GM12878 (cell line): ENCODE measurements around the gene SORCS2. TPM values are rescaled to one million over a fixed set of nuclear protein-coding genes. Genes with fewer than 3 reads are reported as not detected.

Experiments
- ATAC-seq: fragments of 200-7000 bp; cut with Tn5 transposase; 3 replicates; pipeline ENCODE4 v1.9.1; 2020; ENCODE audit warnings: mild to moderate bottlenecking, moderate library complexity
- BruUV-seq: library from RNA; stranded (reverse); fragments of 400-500 nt; replicated peaks from 2 replicates; lab custom pipeline; 2021; lab: Mats Ljungman, UMichigan
- CTCF ChIA-PET: fragments of 300-600 bp; sonication (Branson Sonifier 250); formaldehyde crosslinking; extraction: SDS; loops from one replicate; lab custom pipeline; 2021; ENCODE audit warnings: inconsistent platforms; lab: Yijun Ruan, JAX
- POLR2A ChIA-PET: fragments of 350-600 bp; formaldehyde crosslinking; extraction: SDS; loops from one replicate; lab custom pipeline; 2021; ENCODE audit warnings: inconsistent platforms; lab: Charles Lee
- RAD21 ChIA-PET: fragments of 300-600 bp; sonication (Branson Sonifier 250); formaldehyde crosslinking; loops from one replicate; lab custom pipeline; 2023; ENCODE audit warnings: antibody characterized with exemption; ENCODE audit not compliant: unreplicated experiment; lab: Charles Lee
- SMC1A ChIA-PET: fragments of 300-600 bp; sonication (Branson Sonifier 250); formaldehyde crosslinking; loops from one replicate; lab custom pipeline; 2023; ENCODE audit not compliant: unreplicated experiment, uncharacterized antibody; lab: Charles Lee
- DNase-seq: peaks from one replicate; pipeline ENCODE4 v3.0.0-alpha.2; 2011; ENCODE audit warnings: low read depth, low spot score
- FAIRE-seq: peaks from 3 replicates; lab custom pipeline; 2011; peaks lifted over from hg19 to GRCh38; lab: Jason Lieb, UNC
- H2AFZ ChIP-seq: 2 replicates; pipeline ENCODE4 v1.6.0; 2011; ENCODE audit warnings: low read depth, low read length, control low read depth; ENCODE audit not compliant: control insufficient read depth
- H3K27ac ChIP-seq: 2 replicates; pipeline ENCODE4 v1.5.1; 2011; ENCODE audit warnings: control low read depth; ENCODE audit not compliant: control insufficient read depth, insufficient read depth
- H3K27me3 ChIP-seq, 2 experiments: replicated peaks in 1 of 2; 2 replicates each; pipeline versions ENCODE4 v1.6.0 to v1.6.1; 2011; ENCODE audit warnings: low read length in 1 of 2; ENCODE audit not compliant: control insufficient read depth in 2 of 2, insufficient read depth in 2 of 2
- H3K36me3 ChIP-seq, 2 experiments: 2 replicates each; pipeline ENCODE4 v1.5.1; 2011; ENCODE audit warnings: low read length in 1 of 2; ENCODE audit not compliant: control insufficient read depth in 2 of 2, insufficient read depth in 2 of 2
- H3K4me1 ChIP-seq: 2 replicates; pipeline ENCODE4 v1.6.1; 2011; ENCODE audit warnings: mild to moderate bottlenecking, low read length, moderate library complexity, mixed read lengths; ENCODE audit not compliant: control insufficient read depth, insufficient read depth
- H3K4me2 ChIP-seq: 2 replicates; pipeline ENCODE4 v1.6.0; 2011; ENCODE audit warnings: control low read depth; ENCODE audit not compliant: control insufficient read depth, insufficient read depth
- H3K4me3 ChIP-seq: fragments of 200-600 bp; sonication (generic); 2 replicates; pipeline ENCODE4 v1.5.1; 2016
- H3K79me2 ChIP-seq: 2 replicates; pipeline ENCODE4 v1.6.0; 2011; ENCODE audit warnings: low read length; ENCODE audit not compliant: control insufficient read depth, insufficient read depth
- H3K9ac ChIP-seq: 2 replicates; pipeline ENCODE4 v1.8.0; 2011; ENCODE audit warnings: low read length, control low read depth, mixed read lengths; ENCODE audit not compliant: control insufficient read depth, insufficient read depth
- H3K9me3 ChIP-seq: replicated peaks from 3 replicates; pipeline ENCODE4 v1.5.1; 2011; ENCODE audit warnings: mild to moderate bottlenecking, low read length; ENCODE audit not compliant: control insufficient read depth, insufficient read depth
- H4K20me1 ChIP-seq: 2 replicates; pipeline ENCODE4 v1.6.0; 2011; ENCODE audit not compliant: control insufficient read depth, insufficient read depth
- EZH2 ChIP-seq: IDR thresholded peaks from 2 replicates; pipeline ENCODE4 v1.6.1; 2012; ENCODE audit warnings: low read depth, mild to moderate bottlenecking, control low read depth, inconsistent platforms, low read length, borderline replicate concordance; ENCODE audit not compliant: control insufficient read depth
- MEF2B ChIP-seq: fragments of 450-650 bp; IDR thresholded peaks from 2 replicates; pipeline ENCODE4 v1.6.1; 2018; ENCODE audit warnings: mild to moderate bottlenecking, moderate library complexity; ENCODE audit not compliant: partially characterized antibody, poor library complexity, severe bottlenecking
- TBL1XR1 ChIP-seq: IDR thresholded peaks from 2 replicates; pipeline ENCODE4 v1.6.1; 2012; ENCODE audit warnings: low read depth, low read length, improper control_type of control experiment
- WRNIP1 ChIP-seq: IDR thresholded peaks from 2 replicates; pipeline ENCODE4 v1.6.1; 2011; ENCODE audit warnings: low read depth, low read length, improper control_type of control experiment, borderline replicate concordance
- ZNF24 ChIP-seq: fragments of 450-650 bp; IDR thresholded peaks from 2 replicates; pipeline ENCODE4 v1.6.1; 2017; ENCODE audit warnings: antibody characterized with exemption, mild to moderate bottlenecking
- ZNF384 ChIP-seq: IDR thresholded peaks from 2 replicates; pipeline ENCODE4 v1.6.1; 2012; ENCODE audit warnings: low read depth, mild to moderate bottlenecking, low read length, improper control_type of control experiment, borderline replicate concordance
- ZNF622 ChIP-seq: fragments of 450-650 bp; IDR thresholded peaks from 2 replicates; pipeline ENCODE4 v1.6.1; 2017; ENCODE audit warnings: mild to moderate bottlenecking, inconsistent platforms
- WGBS: methylation state at CpG from one replicate; pipeline ENCODE4 v1.1.6; 2016; ENCODE audit warnings: low lambda C conversion rate; ENCODE audit not compliant: insufficient replicate concordance, insufficient coverage; ENCODE audit errors: missing lambda C conversion rate; 5-methylcytosine and 5-hydroxymethylcytosine counted together
- in situ Hi-C: fragments of 300-500 bp; cut with MboI; formaldehyde crosslinking; loops from 9 replicates; pipeline ENCODE4 v1.14.3; 2018; ENCODE audit warnings: mixed read lengths
- intact Hi-C: fragments of 100-400 bp; cut with micrococcal nuclease; formaldehyde crosslinking; loops from one replicate; pipeline ENCODE4 v1.14.2; 2022; ENCODE audit not compliant: unreplicated experiment
- polyA plus RNA-seq, 11 experiments: library from polyadenylated mRNA; depleted of rRNA in 4 of 11; unstranded in 6 of 11; stranded (reverse) in 5 of 11; fragments of >200 nt; fragmentation: Nextera tagmentation in 4 of 11; fragmentation: Illumina TruSeq in 1 of 11; extraction: Ambion mirVana in 4 of 11; extraction: Trizol in 1 of 11; gene quantifications; 1 replicate in 1 of 11; 2 replicates in 10 of 11; pipeline versions ENCODE4 v1.2.1 to v1.2.3, GENCODE V29; 2011 to 2016; ENCODE audit warnings: inconsistent platforms in 2 of 11, missing spikeins in 2 of 11, low read depth in 1 of 11
- total RNA-seq, 4 experiments: library from RNA; depleted of rRNA in 3 of 4; stranded (reverse); fragments of >200 nt in 3 of 4; fragmentation: Illumina TruSeq in 1 of 4; extraction: Trizol in 1 of 4; gene quantifications; 2 replicates each; pipeline versions ENCODE4 v1.2.1 to v1.2.3, GENCODE V29; 2013 to 2021
- TF ChIP-seq, protein P1 (sequence below): fragments of 450-650 bp; IDR thresholded peaks from 2 replicates; pipeline ENCODE4 v1.6.1; 2017; ENCODE audit warnings: antibody characterized with exemption, mild to moderate bottlenecking, moderate library complexity
- TF ChIP-seq, protein P2 (sequence below): fragments of 450-650 bp; IDR thresholded peaks from 2 replicates; pipeline ENCODE4 v1.6.1; 2018; ENCODE audit warnings: borderline replicate concordance, mild to moderate bottlenecking; ENCODE audit not compliant: partially characterized antibody

SORCS2 gene
- total and polyA plus RNA-seq, 10 of the 15 experiments (the other 5 are each of a cell fraction or from before 2014, with no cell fraction given) = 0.01 to 0.15 (median 0.05) TPM; not detected in 5

DNA sequence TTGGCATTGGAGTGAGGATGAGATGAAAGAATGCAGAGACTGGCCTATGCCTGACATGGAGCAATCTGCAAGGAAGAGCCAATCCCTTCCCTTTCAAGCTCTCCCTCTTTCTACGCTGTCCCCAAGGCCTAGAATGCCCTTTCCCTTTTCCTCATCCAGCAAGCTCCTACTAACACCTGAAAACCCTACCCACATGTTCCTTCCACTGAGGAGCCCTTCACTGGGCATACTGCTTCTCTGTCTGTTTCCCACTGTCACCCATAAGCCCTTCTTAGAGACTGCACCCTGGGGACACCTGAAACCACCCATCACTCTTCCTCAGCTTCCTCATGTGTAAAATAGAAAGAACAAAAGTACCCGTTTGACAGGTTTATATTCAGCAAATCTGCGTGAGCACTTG, 492.0 kb downstream of the SORCS2 start:
- no peaks in the 10 kb centered on the region for H3K4me1 ChIP-seq
- in situ Hi-C loops = no loop called here
- ATAC-seq (no peak), FAIRE-seq (no peak), DNase-seq (no peak)
- no peak overlapping the region for H3K4me3 ChIP-seq
- ChIA-PET POLR2A (no interaction called here), CTCF (no interaction called here), RAD21 (no interaction called here), SMC1A (no interaction called here)
- intact Hi-C loops = no loop called here
- no peak overlapping the region for H2AFZ ChIP-seq
- no peak for TF ChIP-seq TBL1XR1
- H3K27ac ChIP-seq = no peak overlapping the region
- no peaks in the 10 kb centered on the region; a peak in 1 of 4 replicates for H3K27me3 ChIP-seq
- H3K36me3 ChIP-seq = no peaks in the 10 kb centered on the region
- no TSS peak for BruUV-seq
- H3K79me2 ChIP-seq = no peaks in the 10 kb centered on the region
- no peak overlapping the region for H3K4me2 ChIP-seq
- WGBS = 4% methylated on average over 3 of the region's 3 CpGs
- no peak overlapping the region for H3K9ac ChIP-seq
- H4K20me1 ChIP-seq = no peaks in the 10 kb centered on the region
- no peaks in the 10 kb centered on the region; the same call in 2 of the 3 replicates for H3K9me3 ChIP-seq

DNA sequence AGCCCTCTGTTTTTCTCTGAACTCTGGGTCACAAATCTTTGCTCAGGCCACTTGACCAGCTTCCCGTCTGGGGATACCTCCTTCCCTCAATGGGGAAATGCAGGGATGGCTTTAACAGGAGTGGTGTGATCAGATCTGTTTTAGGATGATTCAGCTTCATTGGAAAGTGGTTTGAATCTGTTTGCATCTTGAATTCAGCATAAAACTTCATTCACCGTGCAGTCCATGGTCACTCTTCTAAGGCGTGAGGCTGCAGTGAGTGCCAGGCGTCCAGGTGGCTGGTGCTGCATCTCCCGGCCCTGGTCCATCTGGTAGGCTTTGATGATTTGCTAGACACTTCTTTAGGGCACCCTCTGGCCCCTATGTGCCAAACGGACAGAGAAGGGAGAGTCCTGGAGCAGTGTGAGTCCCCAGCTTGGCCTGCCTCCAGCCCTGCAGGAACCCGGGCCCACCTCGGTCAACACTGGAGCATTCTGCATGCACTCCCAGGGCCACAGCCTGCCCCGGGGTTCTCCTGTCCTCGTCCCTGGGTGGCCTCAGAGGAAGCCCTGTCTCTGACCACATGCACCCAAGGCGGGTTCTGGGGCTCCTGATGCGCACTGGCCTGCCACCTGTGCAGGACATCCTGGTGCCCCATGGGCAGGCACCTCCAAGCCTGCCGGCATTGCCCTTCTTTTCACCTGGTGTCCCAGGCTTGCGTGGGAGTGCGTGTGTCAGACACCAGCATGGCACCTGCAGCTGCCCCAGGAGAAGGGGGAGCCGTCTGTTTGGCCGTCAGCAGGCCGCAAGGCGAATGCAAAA, 493.9 kb downstream of the SORCS2 start:
- SMC1A ChIA-PET = no interaction called here
- WGBS = 19% methylated on average over 19 of the region's 19 CpGs
- ATAC-seq = no peak
- no peak for FAIRE-seq
- Histone ChIP-seq H3K4me2 (no peak overlapping the region), H3K27ac (no peak overlapping the region), H3K27me3 (no peaks in the 10 kb centered on the region; a peak in 1 of 4 replicates), H3K9me3 (no peaks in the 10 kb centered on the region; the same call in 2 of the 3 replicates), H3K79me2 (no peaks in the 10 kb centered on the region), H2AFZ (no peak overlapping the region), H4K20me1 (no peaks in the 10 kb centered on the region), H3K36me3 (no peaks in the 10 kb centered on the region), H3K4me3 (no peak overlapping the region), H3K9ac (no peak overlapping the region), H3K4me1 (no peaks in the 10 kb centered on the region)
- POLR2A ChIA-PET = no interaction called here
- intact Hi-C loops = no loop called here
- in situ Hi-C loops = no loop called here
- RAD21 ChIA-PET = no interaction called here
- no peak for DNase-seq
- BruUV-seq = no TSS peak
- CTCF ChIA-PET = no interaction called here
- TF ChIP-seq ZNF24 (no peak), ZNF384 (no peak), ZNF622 (no peak), EZH2 (no peak), WRNIP1 (no peak), MEF2B (no peak)
- TF ChIP-seq, protein P1, sequence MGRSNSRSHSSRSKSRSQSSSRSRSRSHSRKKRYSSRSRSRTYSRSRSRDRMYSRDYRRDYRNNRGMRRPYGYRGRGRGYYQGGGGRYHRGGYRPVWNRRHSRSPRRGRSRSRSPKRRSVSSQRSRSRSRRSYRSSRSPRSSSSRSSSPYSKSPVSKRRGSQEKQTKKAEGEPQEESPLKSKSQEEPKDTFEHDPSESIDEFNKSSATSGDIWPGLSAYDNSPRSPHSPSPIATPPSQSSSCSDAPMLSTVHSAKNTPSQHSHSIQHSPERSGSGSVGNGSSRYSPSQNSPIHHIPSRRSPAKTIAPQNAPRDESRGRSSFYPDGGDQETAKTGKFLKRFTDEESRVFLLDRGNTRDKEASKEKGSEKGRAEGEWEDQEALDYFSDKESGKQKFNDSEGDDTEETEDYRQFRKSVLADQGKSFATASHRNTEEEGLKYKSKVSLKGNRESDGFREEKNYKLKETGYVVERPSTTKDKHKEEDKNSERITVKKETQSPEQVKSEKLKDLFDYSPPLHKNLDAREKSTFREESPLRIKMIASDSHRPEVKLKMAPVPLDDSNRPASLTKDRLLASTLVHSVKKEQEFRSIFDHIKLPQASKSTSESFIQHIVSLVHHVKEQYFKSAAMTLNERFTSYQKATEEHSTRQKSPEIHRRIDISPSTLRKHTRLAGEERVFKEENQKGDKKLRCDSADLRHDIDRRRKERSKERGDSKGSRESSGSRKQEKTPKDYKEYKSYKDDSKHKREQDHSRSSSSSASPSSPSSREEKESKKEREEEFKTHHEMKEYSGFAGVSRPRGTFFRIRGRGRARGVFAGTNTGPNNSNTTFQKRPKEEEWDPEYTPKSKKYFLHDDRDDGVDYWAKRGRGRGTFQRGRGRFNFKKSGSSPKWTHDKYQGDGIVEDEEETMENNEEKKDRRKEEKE = no peak
- TF ChIP-seq, protein P2, sequence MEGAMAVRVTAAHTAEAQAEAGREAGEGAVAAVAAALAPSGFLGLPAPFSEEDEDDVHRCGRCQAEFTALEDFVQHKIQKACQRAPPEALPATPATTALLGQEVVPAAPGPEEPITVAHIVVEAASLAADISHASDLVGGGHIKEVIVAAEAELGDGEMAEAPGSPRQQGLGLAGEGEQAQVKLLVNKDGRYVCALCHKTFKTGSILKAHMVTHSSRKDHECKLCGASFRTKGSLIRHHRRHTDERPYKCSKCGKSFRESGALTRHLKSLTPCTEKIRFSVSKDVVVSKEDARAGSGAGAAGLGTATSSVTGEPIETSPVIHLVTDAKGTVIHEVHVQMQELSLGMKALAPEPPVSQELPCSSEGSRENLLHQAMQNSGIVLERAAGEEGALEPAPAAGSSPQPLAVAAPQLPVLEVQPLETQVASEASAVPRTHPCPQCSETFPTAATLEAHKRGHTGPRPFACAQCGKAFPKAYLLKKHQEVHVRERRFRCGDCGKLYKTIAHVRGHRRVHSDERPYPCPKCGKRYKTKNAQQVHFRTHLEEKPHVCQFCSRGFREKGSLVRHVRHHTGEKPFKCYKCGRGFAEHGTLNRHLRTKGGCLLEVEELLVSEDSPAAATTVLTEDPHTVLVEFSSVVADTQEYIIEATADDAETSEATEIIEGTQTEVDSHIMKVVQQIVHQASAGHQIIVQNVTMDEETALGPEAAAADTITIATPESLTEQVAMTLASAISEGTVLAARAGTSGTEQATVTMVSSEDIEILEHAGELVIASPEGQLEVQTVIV = no peak
